Activated CD8-positive, alpha-beta memory T cell treated with anti-CD3 and anti-CD28 coated beads, Interleukin-2, amount 50 U/mL, for 24 hours (primary cell): ENCODE results near the gene CTNNBL1.

Source experiments
- DNase-seq: peaks from one replicate; pipeline ENCODE4 v3.0.0-alpha.2; 2020; ENCODE audit errors: extremely low read depth

CTNNBL1 gene

GRCh38 chr20:37915800-37916570, 222.2 kb downstream of the CTNNBL1 start:
- no peak for DNase-seq

- no peak for DNase-seq
These were observed 223.6 kb downstream of the CTNNBL1 start for GRCh38 chr20:37917461-37917860.

- DNase-seq, result no peak
These were observed 224.2 kb downstream of the CTNNBL1 start for GRCh38 chr20:37918035-37918434.

- no peak for DNase-seq
These were observed 225.7 kb downstream of the CTNNBL1 start for GRCh38 chr20:37919389-37920040.

GRCh38 chr20:37920270-37920669, 226.4 kb downstream of the CTNNBL1 start:
- DNase-seq, result no peak

- DNase-seq, result no peak
These were observed 227.0 kb downstream of the CTNNBL1 start for GRCh38 chr20:37920679-37921322.

GRCh38 chr20:37921341-37921929, 227.6 kb downstream of the CTNNBL1 start:
- no peak for DNase-seq
